Stimulated activated naive B cell treated with anti-CD40 and anti-IgM and Interleukin-4, amounts not matched to agents 10 μg/mL and 1 μg/mL and 100 μg/mL, for 72 hours (primary cell): Measurements from ENCODE around the gene TJAP1.
"Not testable (repeated sequence)": the region's sequence is repeated elsewhere in the genome, so short reads cannot be mapped to it uniquely, and the experiment has no call there.

Experiments used
- ATAC-seq, 2 donors: fragments of 150-1000 bp; cut with Tn5 transposase; replicated peaks; 2 replicates each; pipeline ENCODE4 v1.10.0; 2021; ENCODE audit warnings: moderate library complexity in 1 of 2
- DNase-seq: peaks from one replicate; pipeline ENCODE4 v3.0.0; 2021
- H3K27ac Mint-ChIP-seq: one replicate; pipeline ENCODE4 v1.8.0; 2022; ENCODE audit warnings: mild to moderate bottlenecking, mixed read lengths
- H3K27me3 Mint-ChIP-seq, 2 donors: one replicate each; pipeline ENCODE4 v1.8.0; 2022; ENCODE audit warnings: mixed read lengths in 2 of 2
- H3K36me3 Mint-ChIP-seq, 2 donors: one replicate each; pipeline ENCODE4 v1.8.0; 2022; ENCODE audit warnings: mixed read lengths in 2 of 2, mild to moderate bottlenecking in 1 of 2
- H3K4me1 Mint-ChIP-seq, 2 donors: one replicate each; pipeline ENCODE4 v1.8.0; 2022; ENCODE audit warnings: mixed read lengths in 2 of 2, mild to moderate bottlenecking in 1 of 2
- H3K4me3 Mint-ChIP-seq, 2 donors: one replicate each; pipeline ENCODE4 v1.8.0; 2022; ENCODE audit warnings: mild to moderate bottlenecking in 2 of 2, mixed read lengths in 2 of 2, moderate library complexity in 1 of 2
- H3K9me3 Mint-ChIP-seq, 2 donors: one replicate each; pipeline ENCODE4 v1.8.0; 2022; ENCODE audit warnings: mixed read lengths in 2 of 2, mild to moderate bottlenecking in 1 of 2

Gene TJAP1

DNA sequence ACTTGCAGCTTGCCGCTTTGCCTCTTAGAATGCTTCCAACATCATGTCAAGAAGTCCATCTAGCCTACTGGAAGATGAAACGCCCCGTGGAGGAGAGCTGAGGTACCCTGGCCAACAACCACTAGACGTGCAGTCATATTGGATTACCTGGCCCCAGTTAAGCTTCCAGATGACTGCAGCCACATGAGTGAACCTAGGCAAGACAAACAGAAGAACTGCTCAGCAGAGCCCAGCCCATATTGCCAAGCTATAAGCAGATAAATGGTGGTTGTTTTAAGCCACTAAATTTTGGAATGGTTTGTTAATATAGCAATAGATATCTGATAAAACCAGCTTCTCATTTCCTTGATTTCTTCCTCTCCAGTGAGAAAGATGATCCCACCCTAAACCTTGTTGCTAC is 17.3 kb upstream of the TJAP1 start:
- peaks cover 0 to 2% of the 10 kb centered on the region in 2 donors for H3K9me3 Mint-ChIP-seq
- H3K27me3 Mint-ChIP-seq = peaks cover 22 to 33% of the 10 kb centered on the region in 2 donors
- DNase-seq (no peak), ATAC-seq (no peak)
- no peak overlapping the region for H3K4me3 Mint-ChIP-seq
- no peak overlapping the region for H3K27ac Mint-ChIP-seq
- H3K4me1 Mint-ChIP-seq = peaks cover 7 to 18% of the 10 kb centered on the region in 2 donors
- peaks cover 0 to 4% of the 10 kb centered on the region in 2 donors for H3K36me3 Mint-ChIP-seq

DNA sequence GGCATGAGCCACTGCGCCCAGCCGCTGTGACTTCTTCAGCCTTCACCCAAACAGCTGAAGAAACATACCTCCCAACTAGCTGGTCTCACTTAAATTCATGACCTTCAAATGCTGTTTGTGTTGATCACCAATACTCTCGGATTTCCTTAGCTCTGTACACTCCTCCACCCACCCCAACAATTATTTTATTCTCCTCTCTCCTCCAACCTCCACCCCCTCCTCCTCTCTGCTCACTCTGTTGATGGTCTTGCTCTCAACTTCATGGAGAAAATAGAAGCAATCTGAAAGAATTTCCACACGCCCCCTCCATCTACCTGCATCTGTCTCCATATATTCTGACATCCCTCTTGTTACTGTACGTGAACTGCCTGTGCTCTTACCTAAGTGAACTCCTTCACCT is 15.4 kb upstream of the TJAP1 start:
- Mint-ChIP-seq H3K36me3 (no peaks in the 10 kb centered on the region), H3K27ac (no peak overlapping the region), H3K27me3 (peaks cover 18 to 29% of the 10 kb centered on the region in 2 donors), H3K4me3 (no peak overlapping the region), H3K4me1 (peaks cover 0 to 1% of the 10 kb centered on the region in 2 donors), H3K9me3 (no peaks in the 10 kb centered on the region)
- DNase-seq = no peak
- ATAC-seq = no peak

DNA sequence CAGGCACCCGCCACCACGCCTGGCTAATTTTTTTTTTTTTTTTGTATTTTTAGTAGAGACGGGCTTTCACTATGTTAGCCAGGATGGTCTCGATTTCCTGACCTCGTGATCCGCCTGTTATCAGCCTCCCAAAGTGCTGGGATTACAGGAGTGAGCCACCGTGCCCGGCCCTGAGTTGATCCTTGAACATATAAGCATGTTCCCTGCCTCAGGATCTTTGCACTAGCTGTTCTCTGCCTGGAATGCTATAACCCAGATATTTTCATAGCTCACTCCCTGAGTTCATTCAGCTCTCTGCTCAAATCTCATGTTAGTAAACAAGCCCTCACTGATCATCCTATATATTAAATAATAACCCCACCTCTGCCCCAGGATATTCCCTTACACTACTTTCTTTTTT is 13.0 kb upstream of the TJAP1 start:
- Mint-ChIP-seq H3K27ac (no peak overlapping the region), H3K27me3 (peaks cover 31 to 44% of the 10 kb centered on the region in 2 donors), H3K4me3 (no peak overlapping the region), H3K4me1 (no peaks in the 10 kb centered on the region), H3K36me3 (no peaks in the 10 kb centered on the region), H3K9me3 (no peaks in the 10 kb centered on the region)
- ATAC-seq = no peak
- no peak for DNase-seq

DNA sequence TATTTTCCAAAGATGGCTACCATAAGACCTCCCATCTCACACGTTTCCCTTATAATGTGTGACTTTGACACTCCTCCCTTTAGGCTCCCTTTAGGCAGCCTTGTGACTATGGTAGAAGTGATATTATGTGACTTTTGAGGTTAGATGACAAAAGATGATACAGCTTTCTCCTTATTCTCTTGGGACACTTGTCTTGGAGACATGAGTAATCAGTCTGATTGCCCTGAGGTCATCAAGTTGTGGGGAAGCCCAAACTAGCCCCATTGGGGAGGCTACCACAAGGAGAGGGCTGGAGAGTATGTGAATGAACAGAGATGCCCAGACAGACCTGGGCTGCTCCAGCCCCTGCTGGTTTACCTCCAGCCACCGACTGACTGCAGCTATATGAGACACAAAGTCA is 11.4 kb upstream of the TJAP1 start:
- Mint-ChIP-seq H3K4me1 (no peaks in the 10 kb centered on the region), H3K27ac (no peak overlapping the region), H3K36me3 (no peaks in the 10 kb centered on the region), H3K4me3 (no peak overlapping the region), H3K27me3 (peaks cover 37 to 57% of the 10 kb centered on the region in 2 donors), H3K9me3 (no peaks in the 10 kb centered on the region)
- ATAC-seq (peak; percentile 52 to 74), DNase-seq (no peak)

DNA sequence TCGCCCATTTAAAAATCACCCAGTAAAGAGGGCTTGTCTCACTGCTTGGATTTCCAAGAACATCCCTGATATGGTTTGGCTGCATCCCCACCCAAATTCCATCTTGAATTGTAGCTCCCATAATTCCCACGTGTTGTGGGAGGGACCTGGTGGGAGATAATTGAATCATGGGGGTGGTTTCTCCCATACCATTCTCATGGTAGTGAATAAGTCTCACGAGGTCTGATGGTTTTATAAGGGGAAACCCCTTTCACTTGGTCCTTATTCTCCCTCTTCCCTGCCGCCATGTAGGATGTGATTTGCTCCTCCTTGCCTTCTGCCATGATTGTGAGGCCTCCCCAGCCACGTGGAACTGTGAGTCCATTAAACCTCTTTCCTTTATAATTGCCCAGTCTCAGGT is 10.1 kb upstream of the TJAP1 start:
- not testable (repeated sequence) for H3K36me3 Mint-ChIP-seq, H3K9me3 Mint-ChIP-seq, H3K4me3 Mint-ChIP-seq, DNase-seq, H3K27ac Mint-ChIP-seq, ATAC-seq, H3K4me1 Mint-ChIP-seq
- peaks cover 36 to 55% of the 10 kb centered on the region in 2 donors for H3K27me3 Mint-ChIP-seq

DNA sequence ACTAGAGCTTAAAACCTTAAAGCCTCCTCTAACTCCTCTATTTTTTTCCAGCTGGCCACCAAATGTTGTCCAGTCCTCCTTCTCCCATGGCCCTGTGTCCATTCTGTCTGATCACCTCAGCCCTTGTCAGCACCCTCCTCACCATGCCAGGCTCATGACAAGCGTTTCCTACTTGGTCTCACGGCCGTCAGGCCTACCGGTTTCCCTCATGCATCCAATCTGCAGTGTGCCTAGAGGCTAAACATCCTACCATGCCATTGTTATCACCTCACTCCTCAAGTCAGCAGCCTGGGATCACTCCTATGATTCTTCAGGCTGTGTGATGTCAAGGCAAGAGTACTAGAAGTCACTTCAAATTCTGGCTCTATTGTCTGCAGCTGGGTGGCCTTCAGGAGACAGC is 9.6 kb upstream of the TJAP1 start:
- Mint-ChIP-seq H3K9me3 (no peaks in the 10 kb centered on the region), H3K27me3 (peaks cover 31 to 50% of the 10 kb centered on the region in 2 donors), H3K4me1 (no peaks in the 10 kb centered on the region), H3K4me3 (no peak overlapping the region), H3K27ac (no peak overlapping the region), H3K36me3 (no peaks in the 10 kb centered on the region)
- ATAC-seq = no peak
- DNase-seq = no peak

DNA sequence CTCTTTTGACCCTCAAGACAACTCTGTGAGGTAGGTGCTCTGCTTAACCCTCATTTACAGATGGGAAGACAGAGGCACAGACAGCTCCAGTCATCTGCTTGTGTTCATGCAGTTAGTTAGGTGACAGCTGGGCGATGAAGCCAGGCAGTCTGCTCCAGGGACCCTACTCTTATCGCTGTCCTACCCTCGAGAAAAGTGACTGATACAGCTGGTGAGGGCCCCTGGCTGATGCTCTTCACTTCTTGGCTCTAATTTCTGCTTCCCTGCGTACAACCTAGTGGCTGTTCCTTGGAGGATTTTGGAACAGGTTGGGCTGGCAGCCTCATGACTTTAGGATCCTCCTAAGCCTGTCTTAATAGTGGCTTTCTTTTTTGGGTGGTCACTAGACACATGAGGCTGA is 9.1 kb upstream of the TJAP1 start:
- H3K27me3 Mint-ChIP-seq = peaks cover 27 to 45% of the 10 kb centered on the region in 2 donors

DNA sequence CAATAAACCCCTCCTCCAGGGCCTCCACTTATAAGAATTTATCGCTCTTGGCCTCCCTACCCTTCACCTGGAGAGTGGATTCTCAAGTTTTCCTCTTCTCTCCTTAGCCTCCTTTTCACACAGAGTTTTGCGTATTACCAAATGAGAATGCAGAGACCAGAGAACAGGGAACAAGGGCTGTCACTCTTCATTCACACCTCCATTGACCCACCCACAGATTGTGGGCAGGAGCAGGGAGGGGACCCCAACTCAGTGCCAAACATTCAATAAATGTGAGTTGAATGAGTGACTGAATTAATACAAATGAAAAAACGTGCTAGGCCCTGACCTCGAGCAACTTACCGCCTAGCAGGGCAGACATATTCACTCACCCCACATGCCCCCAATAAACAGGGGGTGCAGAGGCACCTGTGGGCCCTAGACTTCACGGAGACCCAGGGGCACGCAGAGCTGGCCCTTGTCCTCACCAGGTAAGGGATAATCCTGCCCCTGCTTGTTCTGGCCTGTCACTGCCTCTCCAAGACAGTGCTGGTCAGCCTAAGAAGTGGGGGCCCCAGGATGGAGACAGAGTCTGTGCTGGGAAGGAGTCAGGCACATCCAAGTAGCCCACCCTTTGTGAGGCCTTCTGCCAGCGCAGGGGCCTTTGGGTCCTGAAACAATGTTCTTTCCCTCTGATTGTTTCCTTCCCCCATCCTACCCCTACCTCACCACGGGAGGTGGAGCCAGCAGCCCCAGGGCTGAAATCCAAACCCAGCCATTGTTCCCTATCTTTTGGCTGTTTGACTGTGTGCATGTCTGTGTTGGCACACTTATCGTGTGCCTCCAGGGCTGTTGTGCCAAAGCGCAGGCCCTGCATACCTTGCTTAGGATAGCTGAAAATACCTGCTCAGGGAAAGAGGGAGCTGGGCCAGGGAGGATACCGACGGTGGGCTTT is 8.4 kb upstream of the TJAP1 start:
- DNase-seq (no peak), ATAC-seq (no peak)
- Mint-ChIP-seq H3K27me3 (peaks cover 26 to 41% of the 10 kb centered on the region in 2 donors), H3K9me3 (no peaks in the 10 kb centered on the region), H3K27ac (no peak overlapping the region), H3K36me3 (no peaks in the 10 kb centered on the region), H3K4me1 (no peaks in the 10 kb centered on the region), H3K4me3 (no peak overlapping the region)

More for the DNA sequence above, 9.1 kb upstream of the TJAP1 start:
- Mint-ChIP-seq H3K4me1 (no peaks in the 10 kb centered on the region), H3K36me3 (no peaks in the 10 kb centered on the region), H3K27ac (no peak overlapping the region), H3K9me3 (no peaks in the 10 kb centered on the region), H3K4me3 (no peak overlapping the region)
- ATAC-seq (no peak), DNase-seq (no peak)

DNA sequence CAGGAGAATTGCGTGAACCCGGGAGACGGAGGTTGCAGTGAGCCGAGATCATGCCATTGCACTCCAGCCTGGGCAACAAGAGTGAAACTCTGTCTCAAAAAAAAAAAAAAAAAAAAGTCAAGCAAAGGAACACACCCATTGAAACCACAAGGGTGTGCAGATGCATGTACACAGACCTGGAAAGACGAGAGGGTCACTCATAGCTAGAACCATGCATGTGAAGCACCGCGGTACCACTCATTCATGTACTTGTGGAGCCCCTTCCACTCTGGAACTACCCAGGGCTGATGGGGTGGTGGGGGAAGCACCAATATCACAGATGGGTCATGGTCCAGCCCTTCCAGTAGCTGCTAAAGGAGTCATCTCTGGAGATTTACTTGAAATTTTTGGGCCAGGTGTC is 7.4 kb upstream of the TJAP1 start:
- Mint-ChIP-seq H3K4me1 (no peaks in the 10 kb centered on the region), H3K9me3 (no peaks in the 10 kb centered on the region), H3K27me3 (peaks cover 26 to 36% of the 10 kb centered on the region in 2 donors), H3K27ac (no peak overlapping the region), H3K4me3 (no peak overlapping the region), H3K36me3 (no peaks in the 10 kb centered on the region)
- DNase-seq (no peak), ATAC-seq (peak in 1 of 2 donors; percentile 50)

DNA sequence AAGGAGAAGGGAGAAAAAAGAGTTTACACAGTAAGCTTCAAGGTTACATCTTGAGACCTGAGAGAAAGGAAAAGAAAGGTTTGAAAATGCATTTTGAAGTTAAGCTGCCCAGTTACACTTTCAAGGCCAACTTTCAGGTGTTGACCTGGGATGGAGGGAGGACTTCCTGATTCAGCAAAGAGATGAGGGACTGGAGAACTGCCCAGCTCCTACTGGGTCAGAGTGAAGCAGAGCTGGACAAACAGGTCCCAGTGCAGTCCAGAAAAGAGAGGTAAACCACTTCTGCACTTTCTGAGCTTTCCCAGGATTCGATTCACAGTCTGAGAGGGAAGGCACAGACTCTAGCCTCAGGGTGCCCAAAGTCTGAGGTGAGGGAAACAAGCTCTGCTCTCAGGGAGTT is 6.0 kb upstream of the TJAP1 start:
- Mint-ChIP-seq H3K4me1 (no peaks in the 10 kb centered on the region), H3K4me3 (no peak overlapping the region), H3K36me3 (no peaks in the 10 kb centered on the region), H3K27ac (no peak overlapping the region), H3K9me3 (no peaks in the 10 kb centered on the region), H3K27me3 (peaks cover 26 to 36% of the 10 kb centered on the region in 2 donors)
- DNase-seq (no peak), ATAC-seq (no peak)

DNA sequence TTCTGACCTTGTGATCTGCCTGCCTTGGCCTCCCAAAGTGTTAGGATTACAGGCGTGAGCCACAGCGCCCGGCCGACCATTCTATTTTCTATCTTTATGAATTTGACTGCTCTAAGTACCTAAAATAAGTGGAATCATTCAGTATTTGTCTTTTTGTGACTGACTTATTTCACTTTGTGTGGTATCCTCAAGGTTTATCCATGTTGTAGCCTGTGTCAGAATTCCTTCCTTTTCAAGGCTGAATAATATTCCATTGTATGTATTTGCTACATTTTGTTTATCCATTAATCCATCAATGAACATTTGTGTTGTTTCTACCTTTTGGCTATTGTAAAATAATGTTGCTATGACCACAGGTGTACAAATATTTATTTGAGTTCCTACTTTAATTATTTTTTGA is 4.9 kb upstream of the TJAP1 start:
- DNase-seq (no peak), ATAC-seq (no peak)
- no peak overlapping the region for H3K4me3 Mint-ChIP-seq
- no peaks in the 10 kb centered on the region for H3K9me3 Mint-ChIP-seq
- peaks cover 25 to 35% of the 10 kb centered on the region in 2 donors for H3K27me3 Mint-ChIP-seq
- H3K36me3 Mint-ChIP-seq = no peaks in the 10 kb centered on the region
- no peak overlapping the region for H3K27ac Mint-ChIP-seq
- H3K4me1 Mint-ChIP-seq = peaks cover 3 to 10% of the 10 kb centered on the region in 2 donors

DNA sequence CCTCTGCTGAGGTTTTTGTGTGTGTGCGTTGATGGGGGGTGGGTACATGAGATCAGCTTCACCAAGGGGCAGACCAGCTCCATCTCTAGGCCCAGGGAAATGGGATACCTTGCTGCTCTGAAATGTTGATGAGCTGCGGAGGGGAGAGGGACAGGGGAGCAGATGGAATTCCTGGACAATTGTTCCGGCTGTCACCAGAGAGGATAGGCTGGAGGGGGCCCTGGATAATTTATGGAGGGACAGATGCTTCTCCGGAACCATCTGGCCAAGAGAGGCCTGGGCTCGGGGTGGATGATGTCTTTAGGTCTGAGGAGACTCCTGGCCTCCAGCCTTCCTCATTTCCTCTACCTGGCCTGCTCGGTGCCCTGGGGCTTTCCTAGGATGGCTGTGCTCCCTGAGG is 1.9 kb upstream of the TJAP1 start:
- no peak for ATAC-seq
- Mint-ChIP-seq H3K9me3 (no peaks in the 10 kb centered on the region), H3K36me3 (no peaks in the 10 kb centered on the region), H3K4me1 (peaks cover 16 to 38% of the 10 kb centered on the region in 2 donors), H3K4me3 (no peak overlapping the region), H3K27me3 (peaks cover 9 to 11% of the 10 kb centered on the region in 2 donors), H3K27ac (no peak overlapping the region)
- no peak for DNase-seq

DNA sequence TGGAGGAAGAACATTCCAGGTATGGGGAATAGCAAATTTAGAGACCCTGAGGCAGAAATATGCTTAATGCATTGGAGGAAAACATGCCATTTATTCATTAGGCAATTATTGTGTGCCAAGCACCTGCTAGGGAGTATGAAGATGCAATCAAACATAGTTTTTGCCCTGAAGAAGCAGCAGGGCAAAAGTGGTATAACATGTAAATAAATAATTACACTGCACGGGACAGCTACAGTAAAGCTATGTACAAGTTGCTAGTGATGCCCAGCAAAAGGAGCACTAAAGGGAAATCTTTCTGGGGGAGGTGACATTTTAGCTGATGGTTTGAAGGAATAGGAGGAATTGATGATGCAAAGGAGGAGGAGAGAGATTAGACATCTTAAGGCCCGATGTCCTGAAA is 624 bp upstream of the TJAP1 start:
- Mint-ChIP-seq H3K4me3 (peak overlapping the region; percentile 97 to 99), H3K36me3 (peaks cover 3% of the 10 kb centered on the region in 2 donors), H3K27ac (peak overlapping the region; percentile 99), H3K4me1 (peaks cover 22 to 41% of the 10 kb centered on the region in 2 donors), H3K9me3 (no peaks in the 10 kb centered on the region), H3K27me3 (no peaks in the 10 kb centered on the region)
- DNase-seq = no peak
- ATAC-seq = peak; percentile 38 to 41

DNA sequence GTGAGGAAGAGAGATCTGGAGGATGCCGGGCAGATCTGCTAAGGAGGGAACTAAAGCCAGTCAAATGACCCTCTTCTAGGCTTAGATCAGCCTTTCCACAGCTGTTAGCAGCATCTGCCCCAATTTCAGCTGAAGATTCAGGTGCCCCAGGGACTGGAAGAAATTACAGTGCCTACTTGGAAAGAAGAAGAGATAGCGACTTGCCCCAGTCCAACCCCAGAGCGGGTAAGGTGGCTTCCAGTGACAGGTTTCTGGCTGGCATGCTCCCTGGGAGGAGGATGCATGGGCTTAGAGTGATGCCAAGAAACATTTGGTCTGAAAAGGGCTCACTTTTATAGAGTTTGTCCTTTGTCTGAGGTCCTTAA is 620 bp downstream of the TJAP1 start:
- Mint-ChIP-seq H3K4me1 (peaks cover 28 to 45% of the 10 kb centered on the region in 2 donors), H3K36me3 (peaks cover 5% of the 10 kb centered on the region in 2 donors), H3K4me3 (peak overlapping the region; percentile 97 to 99), H3K9me3 (no peaks in the 10 kb centered on the region), H3K27me3 (no peaks in the 10 kb centered on the region), H3K27ac (peak overlapping the region; percentile 99)
- no peak for DNase-seq
- ATAC-seq = no peak

DNA sequence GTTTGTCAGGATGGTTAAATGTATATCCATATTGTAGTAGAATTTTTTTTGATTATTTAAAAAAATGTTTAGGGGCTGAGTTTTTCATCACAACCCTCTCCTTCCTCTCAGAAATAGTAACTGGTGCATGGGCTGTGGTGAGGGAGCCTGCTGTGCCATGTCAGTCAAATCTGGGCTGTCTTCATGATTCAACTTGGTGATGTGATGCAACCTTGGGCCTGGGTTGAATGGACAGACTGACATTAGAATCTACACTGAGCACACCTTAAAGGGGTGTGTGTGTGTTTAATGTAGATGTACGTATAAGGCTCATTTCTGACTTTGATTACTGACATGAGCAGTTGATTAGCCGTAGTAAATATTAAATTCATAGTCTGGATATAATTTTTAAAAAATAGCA is 3.7 kb downstream of the TJAP1 start:
- ATAC-seq (no peak), DNase-seq (no peak)
- H3K27ac Mint-ChIP-seq = no peak overlapping the region
- peaks cover 33 to 50% of the 10 kb centered on the region in 2 donors for H3K4me1 Mint-ChIP-seq
- H3K36me3 Mint-ChIP-seq = peaks cover 5 to 13% of the 10 kb centered on the region in 2 donors
- no peak overlapping the region for H3K4me3 Mint-ChIP-seq
- H3K27me3 Mint-ChIP-seq = no peaks in the 10 kb centered on the region
- H3K9me3 Mint-ChIP-seq = no peaks in the 10 kb centered on the region
